GM21390 (cell line): ENCODE results near the gene FGD5.

Source experiments
- ATAC-seq: cut with Tn5 transposase; IDR thresholded peaks from one replicate; pipeline ENCODE4 v1.9.1; 2021; ENCODE audit not compliant: unreplicated experiment

FGD5 gene

GRCh38 chr3:14849638-14850230 lies 31.0 kb downstream of the FGD5 start:
- no peak for ATAC-seq

- ATAC-seq = no peak
These were observed 33.4 kb downstream of the FGD5 start for GRCh38 chr3:14852058-14852594.

GRCh38 chr3:14852717-14853116 lies 34.0 kb downstream of the FGD5 start:
- ATAC-seq = no peak

GRCh38 chr3:14853271-14853951 lies 34.6 kb downstream of the FGD5 start:
- ATAC-seq = no peak

- ATAC-seq = no peak
These were observed 38.7 kb downstream of the FGD5 start for GRCh38 chr3:14857506-14857905.

- no peak for ATAC-seq
These were observed 39.3 kb downstream of the FGD5 start for GRCh38 chr3:14858105-14858504.

- no peak for ATAC-seq
These were observed 41.1 kb downstream of the FGD5 start for GRCh38 chr3:14859880-14860279.

GRCh38 chr3:14861031-14861430 lies 42.3 kb downstream of the FGD5 start:
- ATAC-seq = no peak

GRCh38 chr3:14861446-14862302 lies 42.9 kb downstream of the FGD5 start:
- no peak for ATAC-seq

GRCh38 chr3:14862303-14862660 lies 43.5 kb downstream of the FGD5 start:
- no peak for ATAC-seq

- no peak for ATAC-seq
These were observed 44.0 kb downstream of the FGD5 start for GRCh38 chr3:14862661-14863230.

GRCh38 chr3:14863333-14864100 lies 44.8 kb downstream of the FGD5 start:
- ATAC-seq = no peak

GRCh38 chr3:14864131-14864530 lies 45.4 kb downstream of the FGD5 start:
- no peak for ATAC-seq

GRCh38 chr3:14866627-14867026 lies 47.9 kb downstream of the FGD5 start:
- ATAC-seq = no peak

- ATAC-seq = no peak
These were observed 49.3 kb downstream of the FGD5 start for GRCh38 chr3:14867936-14868570.

- ATAC-seq = no peak
These were observed 51.4 kb downstream of the FGD5 start for GRCh38 chr3:14869917-14870782.

GRCh38 chr3:14870783-14871060 lies 52.0 kb downstream of the FGD5 start:
- ATAC-seq = no peak

GRCh38 chr3:14871456-14872200 lies 52.9 kb downstream of the FGD5 start:
- ATAC-seq = no peak

GRCh38 chr3:14872706-14873105 lies 53.9 kb downstream of the FGD5 start:
- ATAC-seq = no peak
